Tongue (tissue), 3 donors: ENCODE results near the gene DROSHA. TPM values are rescaled to one million over a fixed set of nuclear protein-coding genes. Genes with fewer than 3 reads are reported as not detected.
"Not testable (repeated sequence)": the region's sequence is repeated elsewhere in the genome, so short reads cannot be mapped to it uniquely, and the experiment has no call there.

Experiments
- DNase-seq: peaks from one replicate; pipeline ENCODE4 v3.0.0-alpha.2; 2015
- small RNA-seq: library from RNA; depleted of rRNA; stranded (forward); fragments of <200 nt; gene quantifications from one replicate; pipeline ENCODE3, GENCODE V24; 2014; ENCODE audit warnings: low replicate concordance
- total RNA-seq: library from RNA; depleted of rRNA; stranded (reverse); fragments of >200 nt; gene quantifications from one replicate; pipeline ENCODE4 v1.2.3, GENCODE V29; 2014

Gene DROSHA
- total RNA-seq, 1 donor from 2014 or later = 48.4 TPM

DNA sequence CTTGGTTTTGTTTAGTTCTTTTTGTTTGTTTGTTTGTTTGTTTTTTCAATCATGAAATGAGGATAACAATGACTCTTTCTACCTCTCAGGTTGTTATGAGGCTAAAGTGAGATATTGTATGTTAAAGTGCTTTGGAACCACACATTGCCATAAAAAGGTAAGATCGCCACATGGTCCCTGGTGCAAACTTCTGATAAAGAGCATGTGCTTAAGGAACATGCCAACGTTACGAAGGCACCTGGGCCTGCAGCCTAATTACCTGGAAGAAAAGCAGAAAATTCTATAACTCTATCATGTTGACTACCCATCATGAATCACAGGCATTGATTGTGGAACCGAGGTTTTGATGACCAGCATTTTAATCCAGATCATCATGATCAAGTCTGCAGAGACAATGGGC, 151.8 kb downstream of the DROSHA start:
- DNase-seq = no peak

DNA sequence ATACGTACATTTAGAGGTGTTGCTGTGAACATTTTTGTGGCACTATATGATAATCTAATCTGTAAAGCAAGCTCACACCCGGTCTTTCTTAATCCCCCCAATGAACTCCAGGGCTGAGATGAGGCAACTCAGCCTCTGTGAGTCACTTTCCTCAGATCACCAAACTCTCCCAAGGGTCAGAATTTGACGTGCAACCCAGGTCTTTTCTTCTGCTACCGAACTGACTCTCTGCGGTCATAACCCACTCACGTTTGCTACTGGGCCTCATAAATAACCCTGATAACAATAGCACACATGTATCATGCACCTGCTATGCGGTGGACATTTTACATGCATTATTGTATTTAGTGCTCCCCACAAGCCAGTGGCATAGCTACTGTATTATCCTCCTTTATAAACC, 153.1 kb downstream of the DROSHA start:
- DNase-seq = no peak

DNA sequence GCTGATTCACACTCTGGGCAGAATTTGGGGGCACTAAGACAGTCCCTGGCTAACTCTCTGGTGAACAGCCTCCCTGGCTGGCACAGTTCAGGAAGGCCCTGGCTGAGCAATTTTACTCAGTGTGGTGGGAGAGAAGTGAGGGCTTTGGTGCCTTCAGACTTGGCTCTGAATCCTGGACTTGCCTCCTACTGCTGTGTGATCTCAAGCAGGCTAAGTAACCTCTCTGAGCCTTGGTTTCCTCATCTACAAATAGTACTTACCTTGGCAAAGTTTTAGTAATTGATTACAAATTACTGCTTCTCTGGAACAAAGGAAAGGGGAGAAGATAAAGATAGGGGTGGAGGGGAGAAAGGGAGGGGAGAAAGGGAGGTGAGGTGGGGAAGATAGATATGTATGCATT, 153.8 kb downstream of the DROSHA start:
- no peak for DNase-seq

DNA sequence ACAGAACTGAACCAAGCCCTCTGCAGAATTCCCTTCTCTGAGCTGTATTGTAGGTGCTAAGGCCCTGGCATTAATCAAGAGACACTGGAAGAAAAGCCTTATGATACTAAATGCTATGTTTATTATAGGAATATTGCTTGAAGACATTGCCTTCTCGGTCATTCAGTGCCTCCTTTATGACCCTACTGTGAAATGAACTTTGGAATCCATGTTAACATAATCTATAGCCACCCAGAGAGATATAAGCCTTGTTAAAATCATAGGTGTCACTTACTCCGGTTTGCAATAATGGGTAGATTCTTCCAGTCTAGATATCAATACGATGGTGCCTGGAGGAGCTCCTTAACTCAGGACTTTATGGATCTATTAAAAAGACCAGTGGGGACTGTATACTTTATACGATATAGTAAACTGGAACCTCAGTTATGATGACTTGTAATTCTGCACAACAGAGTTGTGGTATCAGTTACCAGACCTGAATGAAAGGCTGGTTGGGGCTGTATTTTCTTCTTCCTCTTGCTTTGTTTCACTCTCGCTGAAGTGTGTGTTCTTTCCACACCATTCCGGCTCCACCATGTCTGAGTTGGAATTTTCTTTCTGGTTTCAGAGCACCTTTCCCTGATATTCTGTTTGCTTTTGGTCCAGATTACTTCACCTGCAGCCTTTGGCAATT, 154.5 kb downstream of the DROSHA start:
- no peak for DNase-seq

DNA sequence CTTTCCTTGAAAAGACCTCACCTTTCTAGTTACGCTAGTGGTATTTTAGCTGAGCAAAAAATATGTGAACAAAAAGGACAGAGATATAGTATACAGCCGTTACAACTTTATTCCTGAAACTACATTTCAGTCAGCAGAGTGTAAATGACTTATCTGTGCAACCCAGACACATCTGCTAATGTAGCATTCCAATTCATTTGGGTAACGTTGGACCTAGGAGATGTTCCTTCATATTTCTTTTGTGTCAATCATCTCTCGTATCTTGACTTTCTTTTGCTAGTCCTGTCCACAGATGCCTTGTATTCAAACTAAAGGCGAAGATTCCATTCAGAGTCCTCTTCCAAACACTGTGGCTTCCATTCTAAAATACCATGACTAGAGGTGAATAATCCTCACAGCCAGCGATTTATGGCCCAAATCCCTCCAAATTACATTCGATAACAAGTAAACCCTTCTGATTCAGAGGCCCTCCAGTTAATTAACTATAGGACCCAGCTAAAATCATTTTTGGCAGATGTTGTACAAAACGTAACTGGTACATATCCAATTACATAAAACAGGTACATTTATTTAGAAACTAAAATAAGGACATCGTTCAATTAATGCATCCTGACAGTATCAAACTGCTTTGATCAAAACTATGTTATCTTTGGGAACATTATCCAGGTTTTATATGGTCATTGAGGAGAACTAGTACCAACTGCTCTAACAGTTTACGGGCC, 155.7 kb downstream of the DROSHA start:
- no peak for DNase-seq

DNA sequence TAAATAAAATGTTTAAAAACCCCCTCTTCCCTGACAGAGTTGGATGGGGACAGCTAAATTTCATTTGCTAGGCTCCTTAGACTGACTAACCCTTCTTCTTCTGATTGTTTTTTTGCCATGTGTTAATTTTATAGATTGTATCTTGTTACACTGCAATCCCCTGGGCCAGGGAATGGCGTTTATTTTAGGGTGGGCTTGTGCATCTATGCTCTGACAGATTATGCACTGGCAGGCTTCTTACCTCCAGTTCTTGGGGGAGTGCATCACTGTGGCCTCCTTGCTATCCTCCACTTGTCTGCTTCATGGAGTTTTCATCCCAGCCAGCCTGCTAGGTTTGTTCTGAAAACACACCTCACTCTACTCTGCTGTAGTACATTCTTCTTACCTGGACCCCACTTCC, 159.8 kb downstream of the DROSHA start:
- DNase-seq = no peak

DNA sequence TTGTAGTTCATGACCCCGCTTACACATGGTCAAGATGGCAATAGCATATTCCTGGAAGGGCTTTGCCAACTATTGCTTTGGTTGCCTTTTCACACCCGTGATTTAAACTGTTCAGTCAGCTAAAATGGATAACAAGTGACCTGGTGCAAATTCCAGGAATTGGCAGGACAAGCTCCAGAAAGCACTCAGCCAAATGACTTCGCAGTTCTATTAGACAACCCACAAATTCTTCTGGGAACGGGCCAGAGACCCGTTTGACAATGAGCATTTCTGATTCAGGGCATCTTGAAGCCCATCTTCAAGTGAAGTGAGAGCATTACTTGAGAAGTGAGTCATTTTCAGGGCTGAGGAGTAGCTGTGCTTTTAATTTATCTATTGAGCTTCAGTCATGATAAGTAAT, 165.0 kb downstream of the DROSHA start:
- no peak for DNase-seq

DNA sequence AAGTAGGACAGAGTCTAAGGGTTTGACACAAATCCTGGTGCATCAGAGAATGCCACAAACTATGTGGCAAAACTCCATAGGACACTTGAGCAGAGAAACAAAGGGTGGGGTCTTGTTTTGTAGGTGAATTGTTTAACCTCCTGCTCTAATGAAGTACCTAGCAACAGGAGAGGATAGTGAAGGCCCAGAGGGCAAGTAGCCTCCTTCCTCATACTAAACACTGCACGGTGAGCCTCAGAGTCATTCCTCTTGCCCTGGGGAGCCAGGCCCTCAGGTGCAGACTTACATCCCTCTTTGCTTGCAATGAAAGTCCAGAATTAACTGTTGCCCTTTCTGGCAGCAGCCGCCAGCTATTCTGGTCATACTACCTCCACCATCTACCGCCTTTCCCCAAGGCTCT, 166.1 kb downstream of the DROSHA start:
- no peak for DNase-seq

DNA sequence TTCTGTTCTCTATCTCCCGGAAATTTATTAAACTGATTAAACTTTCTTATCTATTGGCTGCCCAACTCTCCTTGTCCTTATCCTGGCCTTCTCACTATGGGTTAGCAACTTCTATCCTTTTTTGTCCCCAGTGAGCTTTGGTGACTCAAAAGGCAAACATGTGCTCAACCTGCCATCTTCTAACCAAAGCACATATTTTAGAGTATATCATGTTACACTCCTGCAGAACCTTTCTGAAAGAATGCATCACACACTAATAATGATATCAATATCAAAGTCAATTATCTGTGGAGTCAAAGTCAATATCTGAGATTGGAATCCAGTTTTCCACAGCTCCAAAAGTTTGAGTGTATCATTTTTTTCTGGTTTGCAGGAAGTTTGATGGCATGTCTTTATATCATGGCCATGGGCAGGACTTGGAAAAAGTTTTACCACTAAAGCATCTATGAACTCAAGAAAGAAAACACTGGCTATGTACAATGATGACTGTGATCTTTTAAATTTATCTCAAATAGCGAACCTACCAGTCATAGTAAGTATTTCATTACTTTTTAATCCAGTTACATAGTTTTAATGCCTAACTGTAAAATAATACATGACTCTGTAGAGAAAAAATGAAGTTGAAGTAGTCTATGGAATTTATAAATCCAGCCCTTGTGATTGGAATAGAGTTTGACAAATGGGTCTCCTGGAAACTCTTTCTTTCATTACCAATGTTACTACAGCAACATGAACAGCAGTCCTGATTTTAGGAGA, 166.8 kb downstream of the DROSHA start:
- DNase-seq = no peak

DNA sequence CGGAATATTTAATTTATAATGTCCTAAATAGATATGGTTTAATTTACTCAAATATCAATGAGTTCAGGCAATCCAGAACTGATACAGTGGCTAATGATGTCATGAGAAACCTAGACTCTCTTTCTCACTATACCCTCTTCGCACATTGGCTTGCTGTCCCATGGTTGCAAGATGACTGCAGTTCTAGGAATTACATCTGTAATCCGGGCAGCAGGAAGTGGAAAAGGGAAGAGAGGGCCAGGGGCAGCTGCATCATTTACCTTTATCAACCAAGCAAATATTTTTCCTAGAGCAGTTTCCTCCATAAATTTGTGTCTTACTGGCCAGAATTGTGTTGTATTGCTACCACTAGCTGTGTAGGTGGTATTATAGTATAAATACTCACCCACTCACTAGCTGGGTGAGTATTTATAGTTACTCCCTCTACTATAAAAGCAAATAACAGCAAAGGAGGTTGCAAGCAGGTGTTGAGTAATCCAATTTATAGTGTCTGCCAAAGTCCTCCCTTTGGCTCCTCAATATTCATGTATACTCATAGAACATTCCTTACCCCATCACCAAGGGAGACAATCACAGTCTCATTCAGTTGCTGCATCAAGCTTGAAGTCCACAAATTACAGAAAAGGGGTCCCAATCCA, 168.8 kb downstream of the DROSHA start:
- no peak for DNase-seq

DNA sequence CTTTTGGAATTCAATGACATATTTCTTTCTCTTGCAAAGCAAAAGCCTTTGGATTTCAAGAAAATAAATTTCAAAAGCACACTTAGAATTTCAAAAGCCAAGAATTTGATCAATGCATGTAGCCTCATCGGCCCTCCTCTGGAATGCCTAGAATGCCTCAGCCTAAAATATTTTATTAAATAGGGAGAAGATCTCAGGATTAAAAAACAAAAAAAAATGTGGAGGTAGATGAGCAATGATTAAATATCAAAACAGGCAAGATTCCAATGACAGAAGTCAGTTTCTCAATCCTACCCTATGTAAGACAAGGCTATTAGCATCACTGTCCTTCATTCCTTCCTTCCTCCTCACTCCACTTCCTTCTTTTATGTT, 169.4 kb downstream of the DROSHA start:
- DNase-seq = no peak

DNA sequence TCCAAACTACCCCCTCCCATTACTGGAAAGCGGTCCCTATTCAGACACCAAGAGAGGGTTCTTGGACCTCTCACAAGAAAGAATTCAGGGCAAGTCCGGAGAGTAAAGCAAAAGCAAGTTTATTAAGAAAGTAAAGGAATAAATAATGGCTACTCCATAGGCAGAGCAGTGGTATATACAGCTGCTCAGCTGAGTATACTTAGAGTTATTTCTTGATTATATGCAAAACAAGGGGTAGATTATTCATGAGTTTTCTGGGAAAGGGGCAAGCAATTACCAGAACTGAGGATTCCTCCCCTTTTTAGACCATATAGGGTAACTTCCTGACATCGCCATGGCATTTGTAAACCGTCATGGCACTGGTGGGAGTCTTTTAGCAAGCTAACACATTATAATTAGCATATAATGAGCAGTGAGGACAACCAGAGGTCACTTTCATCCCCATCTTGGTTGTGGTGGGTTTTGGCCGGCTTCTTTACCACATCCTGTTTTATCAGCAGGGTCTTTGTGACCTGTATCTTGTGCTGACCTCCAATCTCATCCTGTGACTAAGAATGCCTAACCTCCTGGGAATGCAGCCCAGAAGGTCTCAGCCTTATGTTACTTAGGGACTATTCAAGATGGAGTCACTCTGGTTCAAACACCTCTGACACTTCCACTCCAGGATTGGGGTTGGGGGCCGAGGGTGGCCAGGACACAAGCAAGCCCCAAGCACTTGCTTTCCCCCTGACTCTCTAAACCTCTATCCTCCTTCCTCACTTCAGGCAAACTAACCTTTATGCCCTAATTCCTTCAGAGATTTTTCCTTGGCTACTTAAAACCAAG, 170.0 kb downstream of the DROSHA start:
- DNase-seq = not testable (repeated sequence)

DNA sequence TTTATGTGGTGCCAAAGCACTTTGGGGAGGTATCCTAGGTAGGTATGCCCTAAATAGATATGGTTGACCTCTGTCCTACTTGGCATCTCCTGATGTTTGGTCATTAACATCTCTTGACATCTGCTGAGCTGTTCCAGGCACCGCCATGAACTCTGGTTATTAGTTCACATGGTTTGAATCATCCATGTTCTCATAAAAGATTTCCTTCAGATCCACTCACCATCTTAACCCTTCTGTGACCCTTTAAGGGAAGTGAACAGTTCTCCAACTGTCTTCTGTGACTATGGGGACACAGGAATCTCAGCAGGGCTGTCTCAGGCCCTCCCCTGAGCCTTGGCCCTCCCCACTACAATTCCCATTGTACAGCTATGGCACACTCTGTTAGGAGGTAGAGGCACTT, 170.7 kb downstream of the DROSHA start:
- DNase-seq = no peak

DNA sequence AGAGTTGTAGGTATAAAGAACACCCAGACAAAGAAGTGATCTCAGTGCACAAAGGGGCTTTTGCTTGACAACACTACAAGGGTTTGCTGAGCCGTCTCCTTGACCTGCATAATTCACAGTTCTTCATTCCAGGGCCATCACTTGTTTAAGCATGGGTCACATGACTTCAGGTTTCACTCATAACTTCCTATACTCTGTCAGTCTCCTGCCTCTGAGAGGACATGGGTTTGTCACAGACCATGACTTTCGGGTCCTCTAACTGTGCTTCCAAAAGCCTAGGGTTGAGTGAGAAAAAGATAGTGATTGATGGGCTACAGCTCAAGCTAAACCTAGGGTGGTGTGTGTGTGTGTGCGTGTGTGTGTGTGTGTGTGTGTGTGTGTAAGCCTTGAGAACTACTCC, 172.1 kb downstream of the DROSHA start:
- no peak for DNase-seq

DNA sequence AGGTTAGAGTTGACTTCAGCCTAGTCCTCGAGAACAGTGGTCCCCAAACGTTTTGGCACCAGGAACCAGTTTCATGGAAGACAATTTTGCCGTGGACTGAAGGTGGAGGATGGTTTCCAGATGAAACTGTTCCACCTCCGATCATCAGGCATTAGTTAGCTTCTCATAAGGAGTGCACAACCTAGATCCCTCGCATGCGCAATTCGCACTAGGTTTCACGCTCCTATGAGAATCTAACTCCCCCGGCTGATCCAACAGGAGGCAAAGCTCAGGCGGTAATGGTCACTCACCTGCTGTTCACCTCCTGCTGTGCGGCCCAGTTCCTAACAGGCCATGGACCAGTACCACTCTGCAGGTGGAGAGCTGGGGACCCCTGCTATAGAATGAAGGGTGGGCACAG, 174.9 kb downstream of the DROSHA start:
- no peak for DNase-seq

DNA sequence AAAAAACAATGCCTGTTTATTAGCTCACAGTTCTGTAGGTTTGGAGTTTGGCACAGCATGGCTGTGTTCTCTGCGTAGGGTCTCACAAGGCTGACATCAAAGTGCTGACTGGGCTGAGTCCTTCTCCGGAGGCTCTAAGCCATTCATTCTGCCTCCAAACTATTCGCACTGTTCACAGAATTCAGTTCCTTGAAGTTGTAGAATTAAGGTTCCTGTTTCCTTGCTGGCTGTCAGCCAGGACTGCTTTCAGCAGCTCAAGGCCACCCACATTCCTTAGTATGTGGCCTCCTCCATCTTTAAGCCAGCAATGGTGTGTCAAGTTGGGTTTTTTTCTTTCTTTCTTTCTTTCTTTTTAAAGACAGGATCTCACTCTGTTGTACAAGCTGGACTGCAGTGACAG, 176.6 kb downstream of the DROSHA start:
- DNase-seq = no peak

Small RNA genes within 50 kb of the gene (small RNA-seq; reads per million reads assigned to genes)
- gene RF00019 = not detected

Other genes with a start within 250 kb of the DROSHA start
- 36.4 TPM for gene C5orf22, start 208 bp upstream of the DROSHA start, total RNA-seq
- 28.6 TPM for gene PDZD2, start 107.0 kb upstream of the DROSHA start, total RNA-seq